Inflammatory macrophage treated with lipopolysaccharide for 4 hours (primary cell): ENCODE measurements around the gene ARL10.
A peak's percentile ranks its signal among the peaks of the same experiment; 100 is the strongest.

Experiments used
- DNase-seq: peaks from one replicate; pipeline ENCODE4 v3.0.0-alpha.2; 2020

ARL10 gene

GRCh38 chr5:176413255-176413565 lies 47.9 kb downstream of the ARL10 start:
- no peak for DNase-seq

- no peak for DNase-seq
Observed at GRCh38 chr5:176413709-176414191, 48.5 kb downstream of the ARL10 start.

- DNase-seq = no peak
Observed at GRCh38 chr5:176414704-176415103, 49.4 kb downstream of the ARL10 start.

- no peak for DNase-seq
Observed at GRCh38 chr5:176415240-176415951, 50.1 kb downstream of the ARL10 start.

GRCh38 chr5:176415952-176416924 lies 51.0 kb downstream of the ARL10 start, which contains the start of gene CLTB:
TSS of gene CLTB (minus strand) at chr5:176416539. CDS start at chr5:176416363, 176 bp downstream.
- DNase-seq = peak; percentile 89

GRCh38 chr5:176416965-176417364 lies 51.7 kb downstream of the ARL10 start:
- DNase-seq = no peak

- DNase-seq = no peak
Observed at GRCh38 chr5:176418251-176418650, 53.0 kb downstream of the ARL10 start.

GRCh38 chr5:176420086-176420485 lies 54.8 kb downstream of the ARL10 start:
- DNase-seq = no peak

- DNase-seq = peak; percentile 7
Observed at GRCh38 chr5:176420972-176421544, 55.8 kb downstream of the ARL10 start.

- DNase-seq = no peak
Observed at GRCh38 chr5:176424181-176424580, 58.9 kb downstream of the ARL10 start.

- DNase-seq = no peak
Observed at GRCh38 chr5:176425138-176425537, 59.9 kb downstream of the ARL10 start.

- no peak for DNase-seq
Observed at GRCh38 chr5:176425791-176426190, 60.5 kb downstream of the ARL10 start.

- DNase-seq = no peak
Observed at GRCh38 chr5:176426876-176427275, 61.6 kb downstream of the ARL10 start.

GRCh38 chr5:176427971-176428370 lies 62.7 kb downstream of the ARL10 start:
- no peak for DNase-seq

- DNase-seq = no peak
Observed at GRCh38 chr5:176429972-176430371, 64.7 kb downstream of the ARL10 start.
